CD14-positive monocyte (primary cell): ENCODE data around the gene YES1. TPM values are rescaled to one million over a fixed set of nuclear protein-coding genes. Genes with fewer than 3 reads are reported as not detected.

Experiments
- DNase-seq, 3 donors: peaks; one replicate each; pipeline ENCODE4 v3.0.0-alpha.2; 2011 to 2022
- H2AFZ ChIP-seq: 2 replicates; pipeline ENCODE4 v1.6.0; 2012; ENCODE audit warnings: mild to moderate bottlenecking, low read depth, low read length, inconsistent platforms; ENCODE audit not compliant: insufficient read depth, poor library complexity, severe bottlenecking
- H3K27ac ChIP-seq, 2 donors: 1 replicate in 1 of 2; 2 replicates in 1 of 2; pipeline ENCODE4 v1.5.1; 2012 to 2013; ENCODE audit warnings: low read length in 2 of 2, control low read depth in 1 of 2, inconsistent platforms in 1 of 2, low read depth in 1 of 2, mild to moderate bottlenecking in 1 of 2
- H3K27me3 ChIP-seq, 2 donors: one replicate each; pipeline versions ENCODE4 v1.6.0 to v1.6.1; 2011 to 2013; ENCODE audit warnings: low read length in 2 of 2; ENCODE audit not compliant: control insufficient read depth in 2 of 2, insufficient read depth in 2 of 2
- H3K36me3 ChIP-seq, 2 donors: replicated peaks in 1 of 2; 1 replicate in 1 of 2; 2 replicates in 1 of 2; pipeline versions ENCODE4 v1.5.1 to v1.6.1; 2012 to 2013; ENCODE audit warnings: low read length in 2 of 2, control low read depth in 1 of 2, inconsistent platforms in 1 of 2, mild to moderate bottlenecking in 1 of 2; ENCODE audit not compliant: insufficient read depth in 2 of 2, control insufficient read depth in 1 of 2
- H3K4me1 ChIP-seq, 2 donors: 1 replicate in 1 of 2; 2 replicates in 1 of 2; pipeline versions ENCODE4 v1.5.1 to v1.6.1; 2012 to 2013; ENCODE audit warnings: low read length in 2 of 2, control low read depth in 1 of 2, inconsistent platforms in 1 of 2, mild to moderate bottlenecking in 1 of 2, moderate library complexity in 1 of 2; ENCODE audit not compliant: insufficient read depth in 2 of 2, control insufficient read depth in 1 of 2
- H3K4me2 ChIP-seq: replicated peaks from 2 replicates; pipeline ENCODE3; 2012; ENCODE audit warnings: low read length, moderate library complexity, mild to moderate bottlenecking; ENCODE audit not compliant: poor library complexity, severe bottlenecking; ENCODE audit errors: extremely low read depth
- H3K4me3 ChIP-seq, 3 experiments: fragments of 200-600 bp in 1 of 3; sonication (generic) in 1 of 3; replicated peaks in 1 of 3; 1 replicate in 2 of 3; 2 replicates in 1 of 3; pipeline ENCODE4 v1.5.1; 2011 to 2013; ENCODE audit warnings: low read length in 3 of 3, mild to moderate bottlenecking in 3 of 3, control low read depth in 2 of 3, low read depth in 2 of 3, inconsistent platforms in 1 of 3, moderate library complexity in 1 of 3
- H3K79me2 ChIP-seq: 2 replicates; pipeline ENCODE4 v1.6.0; 2012; ENCODE audit warnings: mild to moderate bottlenecking, control low read depth, inconsistent platforms, low read length, moderate library complexity; ENCODE audit not compliant: insufficient read depth
- H3K9ac ChIP-seq: 2 replicates; pipeline ENCODE4 v1.6.0; 2017; ENCODE audit warnings: low read length, mild to moderate bottlenecking; ENCODE audit not compliant: insufficient read depth, poor library complexity, severe bottlenecking
- H3K9me3 ChIP-seq, 2 donors: replicated peaks in 1 of 2; 1 replicate in 1 of 2; 2 replicates in 1 of 2; pipeline versions ENCODE4 v1.5.1 to v1.6.1; 2012 to 2013; ENCODE audit warnings: low read length in 2 of 2, control low read depth in 1 of 2; ENCODE audit not compliant: control insufficient read depth in 1 of 2, insufficient read depth in 1 of 2
- H4K20me1 ChIP-seq: 2 replicates; pipeline ENCODE4 v1.6.0; 2012; ENCODE audit warnings: mild to moderate bottlenecking, low read length, control low read depth, moderate library complexity; ENCODE audit not compliant: insufficient read depth
- H3K27ac Mint-ChIP-seq, 7 donors: one replicate each; pipeline ENCODE4 v1.8.0; 2020; ENCODE audit warnings: mild to moderate bottlenecking in 7 of 7, mixed read lengths in 7 of 7, moderate library complexity in 6 of 7, inconsistent platforms in 2 of 7
- H3K27me3 Mint-ChIP-seq, 3 donors: one replicate each; pipeline ENCODE4 v1.8.0; 2021 to 2022; ENCODE audit warnings: low read depth in 3 of 3, mild to moderate bottlenecking in 3 of 3, mixed read lengths in 3 of 3, moderate library complexity in 3 of 3, inconsistent platforms in 1 of 3
- H3K36me3 Mint-ChIP-seq, 2 donors: one replicate each; pipeline ENCODE4 v1.8.0; 2020; ENCODE audit warnings: mixed read lengths in 2 of 2, inconsistent platforms in 1 of 2, mild to moderate bottlenecking in 1 of 2
- H3K4me1 Mint-ChIP-seq: one replicate; pipeline ENCODE4 v1.8.0; 2020; ENCODE audit warnings: mild to moderate bottlenecking, mixed read lengths
- H3K4me3 Mint-ChIP-seq, 2 donors: one replicate each; pipeline ENCODE4 v1.8.0; 2020; ENCODE audit warnings: mild to moderate bottlenecking in 2 of 2, mixed read lengths in 2 of 2, moderate library complexity in 1 of 2
- H3K9me3 Mint-ChIP-seq, 7 donors: one replicate each; pipeline ENCODE4 v1.8.0; 2020 to 2022; ENCODE audit warnings: mixed read lengths in 7 of 7, mild to moderate bottlenecking in 6 of 7, moderate library complexity in 6 of 7, inconsistent platforms in 2 of 7
- WGBS: methylation state at CpG from one replicate; pipeline ENCODE4 v1.1.5; 2013; ENCODE audit warnings: missing lambda C conversion rate; ENCODE audit not compliant: insufficient coverage; 5-methylcytosine and 5-hydroxymethylcytosine counted together
- intact Hi-C, 2 donors: fragments of 100-400 bp; cut with micrococcal nuclease; formaldehyde crosslinking; loops; one replicate each; pipeline versions ENCODE4 v1.15.0 to v1.15.1; 2023
- polyA plus RNA-seq, 3 donors: library from polyadenylated mRNA; depleted of rRNA in 1 of 3; unstranded in 2 of 3; stranded (reverse) in 1 of 3; fragments of 300-500 nt in 2 of 3; fragments of >200 nt in 1 of 3; fragmentation: Illumina TruSeq in 2 of 3; gene quantifications; 1 replicate in 2 of 3; 2 replicates in 1 of 3; pipeline ENCODE4 v1.2.3, GENCODE V29; 2012 to 2021
- small RNA-seq: library from RNA; depleted of rRNA; stranded (forward); fragments of <200 nt; gene quantifications from one replicate; pipeline ENCODE3, GENCODE V24; 2012; ENCODE audit warnings: low read depth; ENCODE audit not compliant: insufficient read length
- TF ChIP-seq, protein P1 (sequence below): fragments of 200-600 bp; IDR thresholded peaks from one replicate; pipeline ENCODE4 v1.8.0; 2022; ENCODE audit warnings: antibody characterized with exemption, mild to moderate bottlenecking

Gene YES1
- polyA plus RNA-seq, 3 donors = not detected

DNA sequence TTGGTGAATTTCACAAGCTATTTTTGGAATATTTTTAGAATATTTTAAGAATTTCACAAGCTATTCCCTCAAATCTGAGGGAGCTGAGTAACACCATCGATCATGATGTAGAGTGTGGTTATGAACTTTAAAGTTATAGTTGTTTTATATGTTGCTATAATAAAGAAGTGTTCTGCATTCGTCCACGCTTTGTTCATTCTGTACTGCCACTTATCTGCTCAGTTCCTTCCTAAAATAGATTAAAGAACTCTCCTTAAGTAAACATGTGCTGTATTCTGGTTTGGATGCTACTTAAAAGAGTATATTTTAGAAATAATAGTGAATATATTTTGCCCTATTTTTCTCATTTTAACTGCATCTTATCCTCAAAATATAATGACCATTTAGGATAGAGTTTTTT lies 138.7 kb downstream of the YES1 start:
- Histone ChIP-seq H3K9ac (no peak overlapping the region), H3K79me2 (peaks cover 2% of the 10 kb centered on the region), H3K4me2 (no peak overlapping the region), H3K36me3 (peaks cover 29 to 92% of the 10 kb centered on the region in 2 donors), H3K4me1 (no peaks in the 10 kb centered on the region), H4K20me1 (no peaks in the 10 kb centered on the region), H3K27me3 (no peaks in the 10 kb centered on the region), H2AFZ (no peak overlapping the region), H3K4me3 (no peak overlapping the region), H3K27ac (no peak overlapping the region), H3K9me3 (no peaks in the 10 kb centered on the region)
- Mint-ChIP-seq H3K27ac (no peak overlapping the region), H3K36me3 (peaks cover 65 to 71% of the 10 kb centered on the region in 2 donors), H3K4me3 (no peak overlapping the region), H3K4me1 (no peaks in the 10 kb centered on the region), H3K9me3 (no peaks in the 10 kb centered on the region), H3K27me3 (no peaks in the 10 kb centered on the region)
- intact Hi-C loops = loop anchor here in 1 of 2 donors (5.0 kb wide), 1 partner anchor 39 kb away; the partner anchor contains the start of gene ENOSF1
- no peak for DNase-seq
- TF ChIP-seq, protein P1, sequence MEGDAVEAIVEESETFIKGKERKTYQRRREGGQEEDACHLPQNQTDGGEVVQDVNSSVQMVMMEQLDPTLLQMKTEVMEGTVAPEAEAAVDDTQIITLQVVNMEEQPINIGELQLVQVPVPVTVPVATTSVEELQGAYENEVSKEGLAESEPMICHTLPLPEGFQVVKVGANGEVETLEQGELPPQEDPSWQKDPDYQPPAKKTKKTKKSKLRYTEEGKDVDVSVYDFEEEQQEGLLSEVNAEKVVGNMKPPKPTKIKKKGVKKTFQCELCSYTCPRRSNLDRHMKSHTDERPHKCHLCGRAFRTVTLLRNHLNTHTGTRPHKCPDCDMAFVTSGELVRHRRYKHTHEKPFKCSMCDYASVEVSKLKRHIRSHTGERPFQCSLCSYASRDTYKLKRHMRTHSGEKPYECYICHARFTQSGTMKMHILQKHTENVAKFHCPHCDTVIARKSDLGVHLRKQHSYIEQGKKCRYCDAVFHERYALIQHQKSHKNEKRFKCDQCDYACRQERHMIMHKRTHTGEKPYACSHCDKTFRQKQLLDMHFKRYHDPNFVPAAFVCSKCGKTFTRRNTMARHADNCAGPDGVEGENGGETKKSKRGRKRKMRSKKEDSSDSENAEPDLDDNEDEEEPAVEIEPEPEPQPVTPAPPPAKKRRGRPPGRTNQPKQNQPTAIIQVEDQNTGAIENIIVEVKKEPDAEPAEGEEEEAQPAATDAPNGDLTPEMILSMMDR = no peak
- no CpG with 5 or more reads among the region's 3 CpGs for WGBS

Small RNA genes within 50 kb of the gene (small RNA-seq; reads per million reads assigned to genes)
- not detected for gene BOLA2P1
- 10.9 reads per million, percentile 76 among the genes with 10 or more reads in this experiment for gene RNU1-109P

Other genes with a start within 250 kb of the YES1 start
- gene CETN1, start 231.9 kb downstream of the YES1 start, polyA plus RNA-seq = not detected
- gene CLUL1, start 215.3 kb downstream of the YES1 start, polyA plus RNA-seq = not detected
- not detected for gene TYMS, start 154.6 kb downstream of the YES1 start, polyA plus RNA-seq
- 10 to 100 TPM in 1 of 3 donors, 1 to 10 TPM in 2; 2.2 to 11.6 (median 2.3) TPM for gene ENOSF1, start 99.6 kb downstream of the YES1 start, polyA plus RNA-seq
- gene ADCYAP1, start 92.6 kb upstream of the YES1 start, polyA plus RNA-seq = not detected